Measurements from ENCODE around the gene COL20A1.
"Not testable (repeated sequence)": the region's sequence is repeated elsewhere in the genome, so short reads cannot be mapped to it uniquely, and the experiment has no call there.

- TF ChIP-seq POLR2A, CTCF, EP300 (IDR thresholded peaks at IDR 0.05): not testable (repeated sequence)
Measured at GRCh38 chr20:63335060-63335459, 42.1 kb downstream of the COL20A1 start.

All from tibial nerve (tissue), 4 donors.